Osteoblast (primary cell): ENCODE data around the gene LIN28B. TPM values are rescaled to one million over a fixed set of nuclear protein-coding genes. Genes with fewer than 3 reads are reported as not detected.

ENCODE experiments used
- DNase-seq: peaks from one replicate; pipeline ENCODE4 v3.0.0; 2011; ENCODE audit warnings: low spot score, mixed read lengths; ENCODE audit not compliant: insufficient read length; ENCODE audit errors: missing footprints
- H2AFZ ChIP-seq: 2 replicates; pipeline ENCODE4 v1.6.0; 2011; ENCODE audit warnings: mild to moderate bottlenecking, low read length
- H3K27ac ChIP-seq: 2 replicates; pipeline ENCODE4 v1.5.1; 2011; ENCODE audit warnings: mild to moderate bottlenecking, low read depth, low read length, moderate library complexity
- H3K27me3 ChIP-seq: 2 replicates; pipeline ENCODE4 v1.6.0; 2012; ENCODE audit warnings: mild to moderate bottlenecking, control low read depth, inconsistent platforms, low read length, moderate library complexity; ENCODE audit not compliant: insufficient read depth
- H3K36me3 ChIP-seq: 2 replicates; pipeline ENCODE4 v1.5.1; 2011; ENCODE audit warnings: mild to moderate bottlenecking, low read length, control low read depth, moderate library complexity; ENCODE audit not compliant: insufficient read depth
- H3K4me1 ChIP-seq: 2 replicates; pipeline ENCODE4 v1.5.1; 2011; ENCODE audit warnings: mild to moderate bottlenecking, low read length, control low read depth, moderate library complexity; ENCODE audit not compliant: insufficient read depth
- H3K4me2 ChIP-seq: 2 replicates; pipeline ENCODE4 v1.6.0; 2011; ENCODE audit warnings: mild to moderate bottlenecking, low read length; ENCODE audit not compliant: insufficient read depth
- H3K4me3 ChIP-seq: fragments of 200-600 bp; sonication (generic); 3 replicates; pipeline ENCODE4 v1.5.1; 2012; ENCODE audit warnings: mild to moderate bottlenecking, low read length, inconsistent platforms; ENCODE audit not compliant: insufficient read depth
- H3K79me2 ChIP-seq: 2 replicates; pipeline ENCODE4 v1.6.0; 2012; ENCODE audit warnings: mild to moderate bottlenecking, low read length, control low read depth, inconsistent platforms; ENCODE audit not compliant: insufficient read depth
- H3K9me3 ChIP-seq: 2 replicates; pipeline ENCODE4 v1.5.1; 2011; ENCODE audit warnings: low read depth, low read length, control low read depth
- H4K20me1 ChIP-seq: 2 replicates; pipeline ENCODE4 v1.6.0; 2012; ENCODE audit warnings: mild to moderate bottlenecking, low read length, control low read depth; ENCODE audit not compliant: insufficient read depth
- CTCF ChIP-seq: IDR thresholded peaks from 2 replicates; pipeline ENCODE4 v1.5.1; 2011; ENCODE audit warnings: mild to moderate bottlenecking, low read depth, low read length, moderate library complexity; ENCODE audit errors: extremely low read depth
- total RNA-seq: library from RNA; depleted of rRNA; stranded (reverse); fragments of >200 nt; gene quantifications from 2 replicates; pipeline ENCODE4 v1.2.3, GENCODE V29; 2012

Gene LIN28B
- total RNA-seq, 1 donor: not detected

GRCh38 chr6:104921896-104922295, 35.0 kb upstream of the LIN28B start:
- TF ChIP-seq CTCF: no peak
- Histone ChIP-seq H3K4me1 (no peaks in the 10 kb centered on the region), H3K27ac (no peak overlapping the region), H3K79me2 (no peaks in the 10 kb centered on the region), H3K27me3 (peaks cover 5% of the 10 kb centered on the region), H3K36me3 (no peaks in the 10 kb centered on the region), H2AFZ (no peak overlapping the region), H3K4me3 (no peak overlapping the region), H4K20me1 (no peaks in the 10 kb centered on the region), H3K9me3 (no peaks in the 10 kb centered on the region), H3K4me2 (no peak overlapping the region)
- no peak for DNase-seq

DNA sequence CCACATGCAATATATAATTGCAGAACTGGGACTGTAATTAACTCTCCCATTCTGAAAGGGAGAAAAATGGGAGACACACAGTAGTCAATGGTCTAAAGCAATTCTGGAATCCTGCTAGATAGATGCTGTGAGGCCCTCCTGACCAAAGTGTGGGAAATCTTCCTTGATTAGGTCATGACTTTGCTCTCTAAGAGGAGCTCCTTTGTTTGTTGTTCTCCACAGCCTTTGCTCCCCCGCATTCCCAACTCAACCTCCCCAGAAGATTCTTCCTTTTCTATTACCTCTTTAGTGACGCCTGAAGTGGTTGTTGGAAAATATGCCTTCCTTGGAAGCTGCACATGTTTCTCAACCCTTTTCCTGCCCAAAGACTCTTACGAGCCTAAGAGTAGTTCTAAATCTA, 28.8 kb upstream of the LIN28B start:
- Histone ChIP-seq H3K9me3 (no peaks in the 10 kb centered on the region), H2AFZ (no peak overlapping the region), H3K36me3 (no peaks in the 10 kb centered on the region), H3K4me3 (no peak overlapping the region), H3K79me2 (no peaks in the 10 kb centered on the region), H3K27ac (no peak overlapping the region), H3K4me2 (no peak overlapping the region), H3K27me3 (peaks cover under 1% of the 10 kb centered on the region), H3K4me1 (no peaks in the 10 kb centered on the region), H4K20me1 (no peaks in the 10 kb centered on the region)
- no peak for TF ChIP-seq CTCF
- DNase-seq: no peak

DNA sequence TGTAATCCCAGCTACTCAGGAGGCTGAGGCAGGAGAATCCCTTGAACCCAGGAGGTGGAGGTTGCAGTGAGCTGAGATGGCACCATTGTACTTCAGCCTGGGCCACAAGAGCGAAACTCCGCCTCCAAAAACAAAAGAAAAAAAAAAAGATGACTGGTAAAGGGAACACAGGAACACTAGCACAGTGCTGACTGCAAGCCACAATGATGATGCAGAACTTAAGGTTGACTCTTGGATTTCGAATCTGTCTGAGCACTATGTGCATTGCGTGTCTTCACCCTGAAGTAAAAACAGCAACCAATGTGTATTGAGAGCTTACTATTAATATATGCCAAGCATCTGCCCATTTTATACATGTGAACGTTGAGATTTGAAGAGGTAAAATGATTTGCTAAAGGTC, 27.6 kb upstream of the LIN28B start:
- Histone ChIP-seq H3K36me3 (no peaks in the 10 kb centered on the region), H3K9me3 (no peaks in the 10 kb centered on the region), H3K4me2 (no peak overlapping the region), H3K4me1 (no peaks in the 10 kb centered on the region), H3K27me3 (no peaks in the 10 kb centered on the region), H3K4me3 (no peak overlapping the region), H4K20me1 (no peaks in the 10 kb centered on the region), H3K79me2 (no peaks in the 10 kb centered on the region), H3K27ac (no peak overlapping the region), H2AFZ (no peak overlapping the region)
- no peak for DNase-seq
- no peak for TF ChIP-seq CTCF

GRCh38 chr6:104930939-104931338, 26.0 kb upstream of the LIN28B start:
- no peak for DNase-seq
- Histone ChIP-seq H4K20me1 (no peaks in the 10 kb centered on the region), H3K4me3 (no peak overlapping the region), H3K36me3 (no peaks in the 10 kb centered on the region), H3K4me1 (no peaks in the 10 kb centered on the region), H3K79me2 (no peaks in the 10 kb centered on the region), H3K27me3 (no peaks in the 10 kb centered on the region), H2AFZ (no peak overlapping the region), H3K9me3 (no peaks in the 10 kb centered on the region), H3K27ac (no peak overlapping the region), H3K4me2 (no peak overlapping the region)
- no peak for TF ChIP-seq CTCF
